Adrenal gland (tissue), 5 donors: ENCODE measurements around the gene TP53I3.

Experiments
- CTCF ChIP-seq, 6 experiments: fragments of 450-650 bp in 4 of 6; fragments of 200-600 bp in 2 of 6; sonication (generic) in 1 of 6; IDR thresholded peaks; 1 replicate in 5 of 6; 2 replicates in 1 of 6; pipeline versions ENCODE4 v1.5.1 to v1.8.0; 2016 to 2021; ENCODE audit warnings: antibody characterized with exemption in 6 of 6, mild to moderate bottlenecking in 2 of 6, moderate library complexity in 1 of 6
- POLR2A ChIP-seq, 2 donors: fragments of 450-650 bp; IDR thresholded peaks; one replicate each; pipeline ENCODE4 v1.6.1; 2017; ENCODE audit warnings: antibody characterized with exemption in 2 of 2, mild to moderate bottlenecking in 2 of 2, moderate library complexity in 1 of 2
- donor health status: DM: no; HTN: no; CAD: no.

- no peak for TF ChIP-seq CTCF (IDR thresholded peaks at IDR 0.05)
- peak; percentile 54 to 81 for TF ChIP-seq POLR2A (IDR thresholded peaks at IDR 0.05)
Measured at GRCh38 chr2:24046930-24047702, 37.5 kb downstream of the TP53I3 start, which contains the start of gene WDCP.
